Transverse colon (tissue), 4 donors: ENCODE measurements around the gene PROX2.

Source experiments
- CTCF ChIP-seq, 5 experiments: fragments of 200-600 bp in 3 of 5; fragments of 450-650 bp in 2 of 5; sonication (generic) in 3 of 5; IDR thresholded peaks; 1 replicate in 2 of 5; 2 replicates in 3 of 5; pipeline ENCODE4 v1.5.1; 2016 to 2017; ENCODE audit warnings: antibody characterized with exemption in 5 of 5, inconsistent platforms in 3 of 5, mild to moderate bottlenecking in 2 of 5, moderate library complexity in 1 of 5
- EP300 ChIP-seq: sonication (generic); formaldehyde crosslinking; IDR thresholded peaks from one replicate; pipeline ENCODE4 v1.6.1; 2017; ENCODE audit warnings: antibody characterized with exemption, low read depth
- POLR2A ChIP-seq: fragments of 450-650 bp; IDR thresholded peaks from one replicate; pipeline ENCODE4 v1.6.1; 2016; ENCODE audit warnings: antibody characterized with exemption, mild to moderate bottlenecking, moderate library complexity
- POLR2AphosphoS5 ChIP-seq, 3 donors: sonication (generic); formaldehyde crosslinking; IDR thresholded peaks; one replicate each; pipeline ENCODE4 v1.6.1; 2016; ENCODE audit warnings: antibody characterized with exemption in 3 of 3

GRCh38 chr14:74868739-74869138 lies 7.2 kb downstream of the PROX2 start:
- TF ChIP-seq CTCF (IDR thresholded peaks at IDR 0.05) (no peak), POLR2A (no peak), POLR2AphosphoS5 (IDR thresholded peaks at IDR 0.05) (no peak), EP300 (no peak)
